Mesenchymal stem cell (in vitro differentiated cells and primary cell): ENCODE results near the gene CDH12.

Experiments
- DNase-seq: peaks from one replicate; pipeline ENCODE4 v3.0.0-alpha.2; 2013
- H2AFZ ChIP-seq: one replicate; pipeline ENCODE4 v1.6.1; 2013; ENCODE audit warnings: low read depth, mild to moderate bottlenecking, control low read depth, inconsistent platforms, low read length, moderate library complexity
- H2AK5ac ChIP-seq: 2 replicates; pipeline ENCODE4 v1.6.1; 2013; ENCODE audit warnings: low read length, moderate library complexity, mild to moderate bottlenecking, inconsistent platforms; ENCODE audit not compliant: severe bottlenecking
- H2BK120ac ChIP-seq: one replicate; pipeline ENCODE4 v1.6.1; 2013; ENCODE audit warnings: low read depth, mild to moderate bottlenecking, inconsistent platforms, low read length, moderate library complexity
- H2BK12ac ChIP-seq, 2 experiments: one replicate each; pipeline ENCODE4 v1.6.1; 2013; ENCODE audit warnings: inconsistent platforms in 2 of 2, low read length in 2 of 2, mild to moderate bottlenecking in 2 of 2, moderate library complexity in 2 of 2, control low read depth in 1 of 2
- H2BK15ac ChIP-seq: one replicate; pipeline ENCODE4 v1.6.1; 2013; ENCODE audit warnings: mild to moderate bottlenecking, low read depth, inconsistent platforms; ENCODE audit not compliant: poor library complexity, severe bottlenecking
- H2BK5ac ChIP-seq: 2 replicates; pipeline ENCODE4 v1.6.1; 2013; ENCODE audit warnings: low read depth, mild to moderate bottlenecking, low read length, control low read depth, inconsistent platforms; ENCODE audit not compliant: poor library complexity, severe bottlenecking
- H3K14ac ChIP-seq, 2 experiments: one replicate each; pipeline ENCODE4 v1.6.1; 2013; ENCODE audit warnings: inconsistent platforms in 2 of 2, low read length in 2 of 2, control low read depth in 1 of 2, mild to moderate bottlenecking in 1 of 2, moderate library complexity in 1 of 2
- H3K18ac ChIP-seq, 2 experiments: one replicate each; pipeline ENCODE4 v1.6.1; 2013; ENCODE audit warnings: inconsistent platforms in 2 of 2, low read length in 2 of 2, control low read depth in 1 of 2, low read depth in 1 of 2, mild to moderate bottlenecking in 1 of 2
- H3K23ac ChIP-seq, 2 experiments: one replicate each; pipeline ENCODE4 v1.6.1; 2013; ENCODE audit warnings: inconsistent platforms in 2 of 2, low read length in 2 of 2, mild to moderate bottlenecking in 2 of 2, moderate library complexity in 2 of 2, control low read depth in 1 of 2
- H3K27ac ChIP-seq: 2 replicates; pipeline ENCODE4 v1.5.1; 2013; ENCODE audit warnings: mild to moderate bottlenecking, moderate library complexity, low read length, control low read depth, inconsistent platforms; ENCODE audit not compliant: poor library complexity, severe bottlenecking
- H3K27me3 ChIP-seq, 2 experiments: 2 replicates each; pipeline versions ENCODE4 v1.6.1 to v1.7.0; 2013; ENCODE audit warnings: low read length in 2 of 2, mild to moderate bottlenecking in 2 of 2, moderate library complexity in 2 of 2, control low read depth in 1 of 2, inconsistent platforms in 1 of 2; ENCODE audit not compliant: control insufficient read depth in 1 of 2, insufficient read depth in 1 of 2
- H3K36me3 ChIP-seq, 2 experiments: 2 replicates each; pipeline versions ENCODE4 v1.6.1 to v1.7.0; 2013; ENCODE audit warnings: low read length in 2 of 2, control low read depth in 1 of 2, inconsistent platforms in 1 of 2, low read depth in 1 of 2, mild to moderate bottlenecking in 1 of 2; ENCODE audit not compliant: insufficient read depth in 2 of 2, control insufficient read depth in 1 of 2
- H3K4ac ChIP-seq, 2 experiments: one replicate each; pipeline ENCODE4 v1.6.1; 2013; ENCODE audit warnings: inconsistent platforms in 2 of 2, low read length in 2 of 2, mild to moderate bottlenecking in 2 of 2, moderate library complexity in 2 of 2, control low read depth in 1 of 2, low read depth in 1 of 2
- H3K4me1 ChIP-seq: 2 replicates; pipeline ENCODE4 v1.6.1; 2013; ENCODE audit warnings: low read depth, low read length, control low read depth; ENCODE audit not compliant: control insufficient read depth, insufficient read depth
- H3K4me2 ChIP-seq: 2 replicates; pipeline ENCODE4 v1.6.1; 2013; ENCODE audit warnings: low read length, mild to moderate bottlenecking, inconsistent platforms; ENCODE audit not compliant: poor library complexity, severe bottlenecking
- H3K4me3 ChIP-seq, 2 experiments: 2 replicates each; pipeline versions ENCODE4 v1.5.1 to v1.7.0; 2013; ENCODE audit warnings: low read length in 2 of 2, mild to moderate bottlenecking in 2 of 2, control low read depth in 1 of 2, low read depth in 1 of 2; ENCODE audit not compliant: insufficient read depth in 1 of 2
- H3K79me1 ChIP-seq: replicated peaks from 2 replicates; pipeline ENCODE4 v1.6.1; 2013; ENCODE audit warnings: mild to moderate bottlenecking, control low read depth, low read length, inconsistent platforms; ENCODE audit not compliant: poor library complexity, severe bottlenecking
- H3K9ac ChIP-seq: 2 replicates; pipeline ENCODE4 v1.7.0; 2013; ENCODE audit warnings: mild to moderate bottlenecking, low read length, moderate library complexity
- H3K9me3 ChIP-seq: 2 replicates; pipeline ENCODE4 v1.7.0; 2013; ENCODE audit warnings: mild to moderate bottlenecking, low read length; ENCODE audit not compliant: control insufficient read depth
- H4K8ac ChIP-seq: one replicate; pipeline ENCODE4 v1.6.1; 2013; ENCODE audit warnings: inconsistent platforms, mild to moderate bottlenecking, low read length, moderate library complexity
- H4K91ac ChIP-seq: one replicate; pipeline ENCODE4 v1.6.1; 2013; ENCODE audit warnings: mild to moderate bottlenecking, low read length, inconsistent platforms
- WGBS: methylation state at CpG from one replicate; pipeline ENCODE4 v1.1.7; 2013; ENCODE audit warnings: mixed read lengths; 5-methylcytosine and 5-hydroxymethylcytosine counted together

Gene CDH12

GRCh38 chr5:22411554-22412349 lies 441.4 kb downstream of the CDH12 start:
- no peaks in the 10 kb centered on the region for H3K27me3 ChIP-seq
- no peak overlapping the region for H3K4me2 ChIP-seq
- no peak for DNase-seq
- no peaks in the 10 kb centered on the region for H3K4me1 ChIP-seq
- no peak overlapping the region for H2BK120ac ChIP-seq
- H2AFZ ChIP-seq, result no peak overlapping the region
- H3K23ac ChIP-seq, result no peak overlapping the region
- no peak overlapping the region for H2BK12ac ChIP-seq
- H3K79me1 ChIP-seq, result no peaks in the 10 kb centered on the region
- no peak overlapping the region for H2BK5ac ChIP-seq
- WGBS, result 60% methylated on average over 1 of the region's 4 CpGs
- H2BK15ac ChIP-seq, result no peak overlapping the region
- no peak overlapping the region for H3K4me3 ChIP-seq
- no peak overlapping the region for H4K91ac ChIP-seq
- no peak overlapping the region for H3K27ac ChIP-seq
- H3K18ac ChIP-seq, result no peak overlapping the region
- H3K9me3 ChIP-seq, result no peaks in the 10 kb centered on the region
- H4K8ac ChIP-seq, result no peak overlapping the region
- H3K9ac ChIP-seq, result no peak overlapping the region
- H3K36me3 ChIP-seq, result no peaks in the 10 kb centered on the region
- no peak overlapping the region for H2AK5ac ChIP-seq
- H3K14ac ChIP-seq, result no peak overlapping the region
- no peak overlapping the region for H3K4ac ChIP-seq

- no peak overlapping the region for H2BK120ac ChIP-seq
- no peak overlapping the region for H2BK15ac ChIP-seq
- DNase-seq, result no peak
- H3K4ac ChIP-seq, result no peak overlapping the region
- no peak overlapping the region for H3K18ac ChIP-seq
- no peaks in the 10 kb centered on the region for H3K9me3 ChIP-seq
- H3K23ac ChIP-seq, result no peak overlapping the region
- no peak overlapping the region for H4K8ac ChIP-seq
- H3K36me3 ChIP-seq, result no peaks in the 10 kb centered on the region
- no peak overlapping the region for H3K4me3 ChIP-seq
- no peak overlapping the region for H3K14ac ChIP-seq
- H2AK5ac ChIP-seq, result no peak overlapping the region
- no peak overlapping the region for H2BK5ac ChIP-seq
- H2BK12ac ChIP-seq, result no peak overlapping the region
- H4K91ac ChIP-seq, result no peak overlapping the region
- no peak overlapping the region for H2AFZ ChIP-seq
- whole genome bisulfite sequencing, result no CpG with 5 or more reads among the region's 3 CpGs
- no peaks in the 10 kb centered on the region for H3K27me3 ChIP-seq
- no peaks in the 10 kb centered on the region for H3K4me1 ChIP-seq
- no peak overlapping the region for H3K27ac ChIP-seq
- H3K4me2 ChIP-seq, result no peak overlapping the region
- H3K9ac ChIP-seq, result no peak overlapping the region
- no peaks in the 10 kb centered on the region for H3K79me1 ChIP-seq
These were observed 461.2 kb downstream of the CDH12 start for GRCh38 chr5:22391956-22392355.

DNA sequence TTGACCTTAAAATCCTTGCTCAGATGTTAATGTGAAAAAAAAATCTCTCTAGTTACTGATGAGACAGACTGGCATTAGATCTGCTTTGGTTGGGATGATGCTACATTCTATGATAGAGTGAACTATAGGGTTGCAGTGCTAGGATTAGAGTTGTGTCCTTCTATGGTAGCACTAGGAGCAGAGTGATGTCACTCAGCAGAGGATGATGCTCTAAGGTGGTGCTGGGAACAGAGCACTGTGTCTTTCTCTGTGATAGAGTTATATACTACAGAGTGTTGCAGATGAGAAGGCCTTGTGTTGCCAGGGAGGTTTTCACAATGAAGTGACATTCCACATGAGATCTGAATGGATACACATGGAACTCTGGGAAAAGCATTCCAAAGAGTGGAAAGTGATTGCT lies 462.3 kb downstream of the CDH12 start:
- H3K27me3 ChIP-seq, result no peaks in the 10 kb centered on the region
- H4K8ac ChIP-seq, result no peak overlapping the region
- no peak overlapping the region for H2BK120ac ChIP-seq
- no peak overlapping the region for H3K9ac ChIP-seq
- H2AK5ac ChIP-seq, result no peak overlapping the region
- no peaks in the 10 kb centered on the region for H3K9me3 ChIP-seq
- H2AFZ ChIP-seq, result no peak overlapping the region
- H3K23ac ChIP-seq, result no peak overlapping the region
- no peak overlapping the region for H4K91ac ChIP-seq
- no peak overlapping the region for H3K14ac ChIP-seq
- H3K18ac ChIP-seq, result no peak overlapping the region
- H3K4ac ChIP-seq, result no peak overlapping the region
- H3K27ac ChIP-seq, result no peak overlapping the region
- no peak overlapping the region for H2BK15ac ChIP-seq
- no peak overlapping the region for H2BK12ac ChIP-seq
- H3K79me1 ChIP-seq, result no peaks in the 10 kb centered on the region
- no peak overlapping the region for H3K4me2 ChIP-seq
- H3K36me3 ChIP-seq, result no peaks in the 10 kb centered on the region
- H2BK5ac ChIP-seq, result no peak overlapping the region
- no peaks in the 10 kb centered on the region for H3K4me1 ChIP-seq
- DNase-seq, result no peak
- H3K4me3 ChIP-seq, result no peak overlapping the region

- Histone ChIP-seq H3K27ac (no peak overlapping the region), H3K23ac (no peak overlapping the region), H3K9ac (no peak overlapping the region), H4K91ac (no peak overlapping the region), H2AK5ac (no peak overlapping the region), H3K9me3 (no peaks in the 10 kb centered on the region), H4K8ac (no peak overlapping the region), H3K36me3 (no peaks in the 10 kb centered on the region), H3K4me2 (no peak overlapping the region), H3K18ac (peak overlapping the region in 1 of 2 experiments; percentile 78), H3K14ac (peak overlapping the region in 1 of 2 experiments; percentile 26), H2BK5ac (no peak overlapping the region), H3K4me3 (no peak overlapping the region), H2AFZ (peak overlapping the region; percentile 18), H3K27me3 (no peaks in the 10 kb centered on the region), H3K4ac (no peak overlapping the region), H2BK12ac (peak overlapping the region in 1 of 2 experiments; percentile 77), H2BK120ac (no peak overlapping the region), H3K79me1 (no peaks in the 10 kb centered on the region), H3K4me1 (peaks cover 5% of the 10 kb centered on the region), H2BK15ac (peak overlapping the region; percentile 38)
- no peak for DNase-seq
- 76% methylated on average over 1 of the region's 1 CpG for WGBS
These were observed 480.1 kb downstream of the CDH12 start for GRCh38 chr5:22372826-22373660.
